ENCODE data around the gene IL1RAP.

Gene IL1RAP

DNA sequence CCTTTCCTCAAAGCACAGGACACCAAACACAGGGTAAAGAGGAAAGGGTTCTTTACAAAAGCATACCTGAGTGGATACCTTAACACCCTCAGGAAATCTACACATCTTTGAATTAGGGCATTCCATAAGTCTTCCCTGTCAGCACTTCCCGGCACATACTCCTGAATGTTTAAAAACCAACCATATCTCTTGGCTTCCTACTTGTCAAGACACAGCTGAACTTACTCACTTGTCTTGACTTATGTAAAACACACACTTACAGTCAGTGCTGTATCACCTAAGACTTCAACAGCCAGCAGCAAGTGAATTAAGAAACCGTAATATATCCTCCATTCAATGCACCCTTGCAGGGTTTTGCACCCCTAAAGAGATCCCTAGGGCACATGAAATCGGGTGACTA is 17.5 kb downstream of the IL1RAP start:
- DNase-seq, result no peak
- TF ChIP-seq, protein P1, sequence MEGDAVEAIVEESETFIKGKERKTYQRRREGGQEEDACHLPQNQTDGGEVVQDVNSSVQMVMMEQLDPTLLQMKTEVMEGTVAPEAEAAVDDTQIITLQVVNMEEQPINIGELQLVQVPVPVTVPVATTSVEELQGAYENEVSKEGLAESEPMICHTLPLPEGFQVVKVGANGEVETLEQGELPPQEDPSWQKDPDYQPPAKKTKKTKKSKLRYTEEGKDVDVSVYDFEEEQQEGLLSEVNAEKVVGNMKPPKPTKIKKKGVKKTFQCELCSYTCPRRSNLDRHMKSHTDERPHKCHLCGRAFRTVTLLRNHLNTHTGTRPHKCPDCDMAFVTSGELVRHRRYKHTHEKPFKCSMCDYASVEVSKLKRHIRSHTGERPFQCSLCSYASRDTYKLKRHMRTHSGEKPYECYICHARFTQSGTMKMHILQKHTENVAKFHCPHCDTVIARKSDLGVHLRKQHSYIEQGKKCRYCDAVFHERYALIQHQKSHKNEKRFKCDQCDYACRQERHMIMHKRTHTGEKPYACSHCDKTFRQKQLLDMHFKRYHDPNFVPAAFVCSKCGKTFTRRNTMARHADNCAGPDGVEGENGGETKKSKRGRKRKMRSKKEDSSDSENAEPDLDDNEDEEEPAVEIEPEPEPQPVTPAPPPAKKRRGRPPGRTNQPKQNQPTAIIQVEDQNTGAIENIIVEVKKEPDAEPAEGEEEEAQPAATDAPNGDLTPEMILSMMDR (IDR thresholded peaks at IDR 0.05), result no peak
- Mint-ChIP-seq H3K9me3 (no peaks in the 10 kb centered on the region), H3K27me3 (ENCODE audit: low read depth, poor library complexity) (peaks cover 2% of the 10 kb centered on the region), H3K27ac (no peak overlapping the region), H3K4me1 (peaks cover 51% of the 10 kb centered on the region), H3K4me3 (no peak overlapping the region), H3K36me3 (ENCODE audit: low read depth) (no peaks in the 10 kb centered on the region)

DNA sequence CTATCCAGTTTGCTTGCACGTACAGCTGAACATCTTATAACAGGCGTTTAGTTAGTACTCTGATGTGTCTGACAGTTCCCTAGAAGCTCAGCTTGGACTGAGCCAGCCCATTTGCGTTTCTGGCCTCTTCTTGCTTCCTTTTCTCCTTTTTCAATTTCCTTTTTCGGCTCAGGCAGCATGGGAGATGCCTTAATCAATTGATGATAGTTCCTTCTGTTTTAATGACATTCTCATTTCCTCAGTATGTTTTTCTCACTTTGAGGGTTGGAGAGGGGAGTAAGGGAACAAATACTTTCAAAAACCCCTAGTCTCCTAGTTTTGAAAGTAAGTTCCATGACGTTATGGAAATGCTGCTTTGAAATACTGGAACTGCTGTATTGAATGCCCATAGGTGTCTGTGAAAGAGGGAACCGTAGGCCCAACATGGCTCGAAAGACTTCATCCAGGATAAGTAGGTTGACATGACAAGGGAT is 18.9 kb downstream of the IL1RAP start:
- H3K27me3 Mint-ChIP-seq (ENCODE audit: low read depth, poor library complexity), result peaks cover 2% of the 10 kb centered on the region
- no peak for DNase-seq
- H3K27ac Mint-ChIP-seq, result no peak overlapping the region
- peaks cover 47% of the 10 kb centered on the region for H3K4me1 Mint-ChIP-seq
- TF ChIP-seq, protein P1 (IDR thresholded peaks at IDR 0.05), result no peak
- no peaks in the 10 kb centered on the region for H3K36me3 Mint-ChIP-seq (ENCODE audit: low read depth)
- H3K9me3 Mint-ChIP-seq, result no peaks in the 10 kb centered on the region
- H3K4me3 Mint-ChIP-seq, result no peak overlapping the region

DNA sequence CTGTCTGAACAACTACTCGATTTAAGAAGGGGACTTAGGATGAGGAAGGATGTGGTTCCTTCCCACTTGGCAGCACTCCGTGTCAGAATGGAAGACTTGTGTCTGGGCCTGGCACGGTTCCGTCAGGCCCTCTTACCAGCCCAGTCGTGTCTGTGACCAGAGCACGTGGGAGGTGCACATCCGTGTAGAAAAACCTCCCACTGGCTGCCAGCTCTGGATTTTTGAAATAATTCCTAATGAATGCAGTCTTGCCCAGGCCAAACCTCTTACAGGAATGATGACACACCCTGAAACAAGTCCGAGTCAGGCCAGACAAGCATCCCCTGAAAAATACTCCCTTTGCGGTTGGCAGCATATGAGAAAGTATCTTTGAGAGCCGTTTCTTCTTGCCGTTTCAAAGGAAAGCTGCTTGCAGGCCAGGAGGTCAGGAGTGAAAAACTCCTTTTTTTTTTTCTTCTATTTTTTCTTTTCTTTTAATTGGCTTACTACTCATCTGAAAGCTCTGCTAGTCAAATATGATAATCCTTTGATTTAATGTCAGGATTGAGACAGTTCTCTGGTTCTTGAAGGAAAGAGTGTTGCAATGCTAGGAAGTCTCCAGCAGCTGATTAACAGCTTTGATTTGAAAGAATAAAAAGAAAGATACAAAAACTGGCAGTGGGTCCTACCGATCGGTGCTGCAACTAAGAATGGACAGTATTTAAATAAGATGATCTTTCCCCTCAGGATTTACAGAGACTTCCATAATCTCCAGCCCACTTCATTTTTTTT is 19.8 kb downstream of the IL1RAP start:
- H3K27me3 Mint-ChIP-seq (ENCODE audit: low read depth, poor library complexity), result peaks cover 2% of the 10 kb centered on the region
- no peak for DNase-seq
- H3K4me3 Mint-ChIP-seq, result no peak overlapping the region

DNA sequence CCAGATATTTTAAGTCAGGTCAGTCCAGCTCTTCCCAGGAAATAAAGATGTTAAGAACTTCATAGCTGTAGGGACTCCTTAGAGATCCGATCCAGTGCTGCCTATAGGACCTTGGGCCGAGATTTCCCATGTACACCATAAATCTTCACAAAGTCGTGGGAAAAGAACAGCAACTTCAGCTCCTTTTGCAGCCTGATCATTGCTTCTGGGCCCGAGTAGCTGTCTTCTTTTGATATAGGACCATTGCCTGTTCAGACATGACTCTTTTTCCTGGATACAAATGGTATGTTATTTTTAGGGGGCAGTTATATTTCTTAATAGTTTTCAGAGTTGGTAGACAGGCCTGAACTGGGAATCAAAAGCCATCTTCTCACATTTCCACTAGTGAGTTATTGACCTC is 20.5 kb downstream of the IL1RAP start:
- DNase-seq, result peak; percentile 8

More for the DNA sequence above, 19.8 kb downstream of the IL1RAP start:
- H3K9me3 Mint-ChIP-seq, result no peaks in the 10 kb centered on the region
- no peaks in the 10 kb centered on the region for H3K36me3 Mint-ChIP-seq (ENCODE audit: low read depth)
- H3K4me1 Mint-ChIP-seq, result peaks cover 41% of the 10 kb centered on the region
- peak overlapping the region; percentile 55 for H3K27ac Mint-ChIP-seq
- TF ChIP-seq, protein P1 (IDR thresholded peaks at IDR 0.05), result no peak

DNA sequence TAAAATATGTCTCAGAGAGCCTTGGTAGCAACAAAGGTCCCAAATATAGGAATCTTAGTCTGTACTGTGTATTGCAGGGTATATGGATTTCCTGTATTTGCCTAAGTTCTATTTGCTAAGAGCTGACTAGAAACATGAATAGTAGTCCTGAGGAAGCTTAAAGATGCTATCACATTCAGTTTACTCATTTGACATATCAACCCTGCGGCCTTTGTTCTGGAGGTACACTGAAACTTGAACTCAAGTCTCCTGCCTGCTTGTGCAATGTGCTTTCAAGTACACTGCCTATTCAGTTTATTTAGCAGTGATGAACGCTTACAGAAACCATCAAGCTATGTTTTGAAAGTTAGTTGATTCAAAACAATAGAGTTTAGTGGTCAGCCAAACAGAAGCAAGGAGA is 21.1 kb downstream of the IL1RAP start:
- H3K4me3 Mint-ChIP-seq, result no peak overlapping the region
- H3K27me3 Mint-ChIP-seq (ENCODE audit: low read depth, poor library complexity), result peaks cover 2% of the 10 kb centered on the region
- TF ChIP-seq, protein P1 (IDR thresholded peaks at IDR 0.05), result no peak
- no peak overlapping the region for H3K27ac Mint-ChIP-seq
- no peaks in the 10 kb centered on the region for H3K36me3 Mint-ChIP-seq (ENCODE audit: low read depth)
- no peak for DNase-seq
- H3K9me3 Mint-ChIP-seq, result no peaks in the 10 kb centered on the region
- peaks cover 40% of the 10 kb centered on the region for H3K4me1 Mint-ChIP-seq

More for the DNA sequence above, 20.5 kb downstream of the IL1RAP start:
- H3K9me3 Mint-ChIP-seq, result no peaks in the 10 kb centered on the region
- peaks cover 38% of the 10 kb centered on the region for H3K4me1 Mint-ChIP-seq
- TF ChIP-seq, protein P1 (IDR thresholded peaks at IDR 0.05), result no peak
- H3K36me3 Mint-ChIP-seq (ENCODE audit: low read depth), result no peaks in the 10 kb centered on the region
- peaks cover 2% of the 10 kb centered on the region for H3K27me3 Mint-ChIP-seq (ENCODE audit: low read depth, poor library complexity)
- peak overlapping the region; percentile 55 for H3K27ac Mint-ChIP-seq
- no peak overlapping the region for H3K4me3 Mint-ChIP-seq

DNA sequence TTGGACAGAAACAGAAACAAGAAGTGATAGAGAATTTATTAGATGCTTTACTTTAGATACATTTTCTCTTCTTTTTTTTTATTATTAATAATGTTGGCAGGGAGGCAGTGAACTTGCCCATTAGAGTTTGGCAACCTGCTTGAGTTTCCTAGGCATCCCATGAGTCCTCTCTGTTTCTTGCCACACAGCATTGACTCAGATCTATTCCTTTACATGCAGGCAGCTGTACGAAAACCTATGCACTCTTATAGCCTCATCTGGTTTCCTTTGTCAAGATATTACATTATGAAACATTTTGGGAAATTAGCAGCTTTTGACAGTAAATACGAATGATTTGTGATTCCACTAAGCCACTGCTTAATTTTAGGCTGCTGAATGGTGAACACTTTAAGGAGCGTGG is 23.3 kb downstream of the IL1RAP start:
- Mint-ChIP-seq H3K4me1 (peaks cover 61% of the 10 kb centered on the region), H3K27me3 (ENCODE audit: low read depth, poor library complexity) (no peaks in the 10 kb centered on the region), H3K27ac (no peak overlapping the region), H3K36me3 (ENCODE audit: low read depth) (no peaks in the 10 kb centered on the region), H3K4me3 (no peak overlapping the region), H3K9me3 (no peaks in the 10 kb centered on the region)
- DNase-seq, result no peak
- TF ChIP-seq, protein P1 (IDR thresholded peaks at IDR 0.05), result no peak

All from nephron progenitor cell (in vitro differentiated cells).